ENCODE data around the gene TUBB.

- no peak for TF ChIP-seq CTCF (IDR thresholded peaks at IDR 0.05)
- TF ChIP-seq POLR2A (IDR thresholded peaks at IDR 0.05): no peak
Measured at GRCh38 chr6:30757261-30757904, 37.2 kb downstream of the TUBB start.
